ENCODE results near the gene TTYH3.

TTYH3 gene

GRCh38 chr7:2710901-2711551 is 79.2 kb downstream of the TTYH3 start:
- no peak for DNase-seq

- DNase-seq, result no peak
Measured at GRCh38 chr7:2711895-2712675, 80.3 kb downstream of the TTYH3 start.

- DNase-seq, result no peak
Measured at GRCh38 chr7:2713370-2713769, 81.6 kb downstream of the TTYH3 start.

- DNase-seq, result no peak
Measured at GRCh38 chr7:2713978-2714377, 82.2 kb downstream of the TTYH3 start.

Measured in fibroblast of upper back skin (primary cell).